ENCODE data around the gene ARHGAP22. TPM values are rescaled to one million over a fixed set of nuclear protein-coding genes. Genes with fewer than 3 reads are reported as not detected.

The ARHGAP22 gene
- total RNA-seq, 1 donor from 2014 or later = 1.0 TPM

DNA sequence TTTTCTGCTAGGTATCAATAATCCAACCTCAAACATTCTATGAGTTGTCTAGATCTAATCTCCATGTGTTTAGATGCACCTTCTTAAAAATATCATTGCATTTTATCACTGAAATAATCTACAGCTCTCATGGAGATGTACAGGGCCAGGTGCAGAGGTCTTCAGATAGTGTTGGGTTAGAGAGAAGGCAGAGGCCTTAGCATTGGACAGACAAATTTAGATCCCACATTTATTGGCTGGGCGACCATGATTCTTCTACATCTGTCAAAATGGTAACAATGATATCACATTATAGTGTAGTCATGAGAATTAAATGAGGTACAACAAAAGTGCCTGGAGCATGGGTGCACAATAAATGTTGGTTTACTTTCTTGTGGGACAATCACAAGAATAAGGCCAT, 3.1 kb downstream of the ARHGAP22 start:
- peaks cover 3 to 30% (median 17%) of the 10 kb centered on the region in 3 donors for H3K27me3 ChIP-seq (ENCODE audit: control insufficient read depth in 3 of 3, insufficient read depth in 3 of 3, low read length in 3 of 3)
- peaks cover 0 to 2% (median 0%) of the 10 kb centered on the region in 3 donors for H3K36me3 ChIP-seq (ENCODE audit: control insufficient read depth in 3 of 3, insufficient read depth in 3 of 3, low read length in 3 of 3)
- no peak overlapping the region for H3K4me3 ChIP-seq (ENCODE audit: low read length in 3 of 3)
- peaks cover 4 to 16% (median 12%) of the 10 kb centered on the region in 3 donors for H3K4me1 ChIP-seq (ENCODE audit: control insufficient read depth in 3 of 3, insufficient read depth in 3 of 3, low read length in 3 of 3)
- H3K9me3 ChIP-seq (ENCODE audit: control insufficient read depth in 3 of 3, low read length in 3 of 3) = no peaks in the 10 kb centered on the region
- no peak overlapping the region for H3K27ac ChIP-seq (ENCODE audit: low read depth, low read length)
- no peak overlapping the region for H3K9ac ChIP-seq (ENCODE audit: low read depth in 1 of 3, low read length in 3 of 3)

DNA sequence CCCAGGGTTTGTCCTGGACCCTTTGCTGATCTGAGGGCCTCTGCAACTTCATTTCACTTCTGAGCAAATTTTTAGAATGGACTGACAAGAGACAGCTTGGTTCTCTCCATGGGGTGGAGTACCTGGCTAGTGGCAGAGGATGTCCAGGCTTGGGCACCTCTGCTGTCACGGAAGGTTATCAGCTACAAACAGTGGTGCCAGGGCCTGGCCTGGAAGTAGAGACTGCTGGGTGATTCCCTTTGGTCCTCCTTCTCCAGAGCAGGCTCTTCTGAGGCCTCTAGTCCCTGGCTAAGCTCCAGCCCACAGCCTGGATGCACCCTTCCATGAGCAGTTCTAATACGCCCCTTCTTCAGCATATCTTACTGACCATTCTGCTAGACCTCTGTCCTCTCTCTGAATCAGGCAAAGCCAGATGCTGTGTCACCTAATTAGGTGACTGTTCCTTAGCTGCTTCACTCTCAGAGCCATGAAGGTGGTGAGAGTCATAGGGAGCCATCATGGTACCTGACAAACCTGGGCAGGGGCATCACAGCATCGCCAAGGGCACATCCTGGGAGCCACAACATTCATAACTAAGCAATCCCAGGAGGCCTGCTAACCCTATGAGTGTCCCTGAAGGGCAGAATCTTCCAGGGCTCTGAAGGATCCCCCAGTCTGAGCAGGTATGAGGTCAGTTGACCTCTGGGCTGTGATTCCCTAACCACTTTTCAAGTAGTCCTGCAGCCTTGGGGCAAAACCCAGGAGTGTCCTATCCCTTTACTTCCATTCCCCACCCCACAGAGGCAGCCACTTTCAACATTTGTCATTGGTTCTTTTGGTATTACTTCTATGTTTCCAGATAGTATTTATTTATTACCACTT, 4.0 kb downstream of the ARHGAP22 start:
- Histone ChIP-seq H3K27ac (ENCODE audit: low read depth, low read length) (no peak overlapping the region), H3K27me3 (ENCODE audit: control insufficient read depth in 3 of 3, insufficient read depth in 3 of 3, low read length in 3 of 3) (peaks cover 3 to 28% (median 17%) of the 10 kb centered on the region in 3 donors), H3K9me3 (ENCODE audit: control insufficient read depth in 3 of 3, low read length in 3 of 3) (no peaks in the 10 kb centered on the region), H3K36me3 (ENCODE audit: control insufficient read depth in 3 of 3, insufficient read depth in 3 of 3, low read length in 3 of 3) (peaks cover 0 to 2% (median 0%) of the 10 kb centered on the region in 3 donors), H3K4me1 (ENCODE audit: control insufficient read depth in 3 of 3, insufficient read depth in 3 of 3, low read length in 3 of 3) (peaks cover 4 to 12% (median 12%) of the 10 kb centered on the region in 3 donors), H3K4me3 (ENCODE audit: low read length in 3 of 3) (no peak overlapping the region), H3K9ac (ENCODE audit: low read depth in 1 of 3, low read length in 3 of 3) (no peak overlapping the region)

GRCh38 chr10:48599830-48600134, 5.1 kb downstream of the ARHGAP22 start:
- Histone ChIP-seq H3K27me3 (ENCODE audit: control insufficient read depth in 3 of 3, insufficient read depth in 3 of 3, low read length in 3 of 3) (peaks cover 3 to 23% (median 17%) of the 10 kb centered on the region in 3 donors), H3K4me1 (ENCODE audit: control insufficient read depth in 3 of 3, insufficient read depth in 3 of 3, low read length in 3 of 3) (peaks cover 3 to 11% (median 11%) of the 10 kb centered on the region in 3 donors), H3K9me3 (ENCODE audit: control insufficient read depth in 3 of 3, low read length in 3 of 3) (no peaks in the 10 kb centered on the region), H3K27ac (ENCODE audit: low read depth, low read length) (no peak overlapping the region), H3K9ac (ENCODE audit: low read depth in 1 of 3, low read length in 3 of 3) (no peak overlapping the region), H3K36me3 (ENCODE audit: control insufficient read depth in 3 of 3, insufficient read depth in 3 of 3, low read length in 3 of 3) (peaks cover 0 to 2% (median 0%) of the 10 kb centered on the region in 3 donors), H3K4me3 (ENCODE audit: low read length in 3 of 3) (no peak overlapping the region)

- Histone ChIP-seq H3K4me3 (ENCODE audit: low read length in 3 of 3) (no peak overlapping the region), H3K36me3 (ENCODE audit: control insufficient read depth in 3 of 3, insufficient read depth in 3 of 3, low read length in 3 of 3) (peaks cover 0 to 2% (median 0%) of the 10 kb centered on the region in 3 donors), H3K27ac (ENCODE audit: low read depth, low read length) (no peak overlapping the region), H3K27me3 (ENCODE audit: control insufficient read depth in 3 of 3, insufficient read depth in 3 of 3, low read length in 3 of 3) (peaks cover 2 to 17% (median 13%) of the 10 kb centered on the region in 3 donors), H3K9me3 (ENCODE audit: control insufficient read depth in 3 of 3, low read length in 3 of 3) (no peaks in the 10 kb centered on the region), H3K9ac (ENCODE audit: low read depth in 1 of 3, low read length in 3 of 3) (no peak overlapping the region), H3K4me1 (ENCODE audit: control insufficient read depth in 3 of 3, insufficient read depth in 3 of 3, low read length in 3 of 3) (peaks cover 0 to 6% (median 5%) of the 10 kb centered on the region in 3 donors)
These were observed 5.7 kb downstream of the ARHGAP22 start for GRCh38 chr10:48598936-48599829.

DNA sequence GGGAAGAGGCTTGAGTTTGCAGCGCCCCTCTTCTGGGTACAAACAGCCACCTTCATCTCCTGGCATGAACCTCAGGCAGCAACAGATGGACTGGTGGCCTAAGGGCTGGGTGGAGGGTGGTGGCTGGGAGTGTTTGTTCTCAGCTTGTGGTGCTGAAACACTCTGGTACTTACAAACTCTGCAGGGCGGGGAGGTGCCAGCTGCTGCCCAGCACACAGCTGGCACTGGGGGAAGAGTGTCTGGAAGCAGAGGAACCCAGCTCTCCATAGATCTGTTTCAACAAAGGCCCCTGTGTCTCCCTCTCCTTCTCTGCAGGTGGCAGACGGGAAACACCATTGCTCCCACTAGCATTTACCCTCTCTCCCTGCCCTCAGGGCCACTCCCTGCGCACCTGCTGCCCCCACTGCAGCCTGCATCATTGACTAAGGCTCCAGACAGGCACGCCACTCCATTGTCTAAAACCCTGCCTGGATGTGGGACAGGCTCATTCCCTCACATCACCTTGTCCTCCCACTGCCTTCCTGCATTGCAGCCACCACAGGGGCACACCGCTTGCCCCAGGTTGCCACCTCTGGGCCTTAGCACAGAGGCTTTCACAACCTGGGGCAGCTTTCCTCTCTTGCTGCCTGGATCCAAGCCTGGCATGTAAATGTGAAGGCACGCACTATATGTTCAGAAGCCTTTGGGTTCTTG, 6.5 kb downstream of the ARHGAP22 start:
- Histone ChIP-seq H3K27ac (ENCODE audit: low read depth, low read length) (no peak overlapping the region), H3K4me3 (ENCODE audit: low read length in 3 of 3) (no peak overlapping the region), H3K9me3 (ENCODE audit: control insufficient read depth in 3 of 3, low read length in 3 of 3) (no peaks in the 10 kb centered on the region), H3K27me3 (ENCODE audit: control insufficient read depth in 3 of 3, insufficient read depth in 3 of 3, low read length in 3 of 3) (peaks cover 0 to 9% (median 5%) of the 10 kb centered on the region in 3 donors), H3K4me1 (ENCODE audit: control insufficient read depth in 3 of 3, insufficient read depth in 3 of 3, low read length in 3 of 3) (peaks cover 0 to 3% (median 0%) of the 10 kb centered on the region in 3 donors), H3K9ac (ENCODE audit: low read depth in 1 of 3, low read length in 3 of 3) (no peak overlapping the region), H3K36me3 (ENCODE audit: control insufficient read depth in 3 of 3, insufficient read depth in 3 of 3, low read length in 3 of 3) (no peaks in the 10 kb centered on the region)

DNA sequence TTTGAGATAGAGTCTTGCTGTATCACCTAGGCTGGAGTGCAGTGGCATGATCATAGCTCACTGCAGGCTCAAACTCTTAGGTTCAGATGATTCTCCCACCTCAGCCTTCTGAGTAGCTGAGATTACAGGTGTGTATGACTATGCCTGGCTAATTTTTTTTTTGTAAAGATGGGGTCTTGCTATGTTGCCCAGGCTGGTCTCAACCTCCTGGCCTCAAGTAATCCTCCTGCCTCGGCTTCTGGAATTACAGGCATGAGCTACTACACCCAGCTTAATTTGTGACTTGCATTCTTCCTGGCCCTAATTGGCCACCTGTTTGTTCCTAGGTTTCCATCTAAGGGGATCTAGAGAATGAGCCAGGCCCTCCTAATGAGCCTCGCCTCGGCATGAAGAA, 9.3 kb downstream of the ARHGAP22 start:
- no peaks in the 10 kb centered on the region for H3K27me3 ChIP-seq (ENCODE audit: control insufficient read depth in 3 of 3, insufficient read depth in 3 of 3, low read length in 3 of 3)
- H3K9ac ChIP-seq (ENCODE audit: low read depth in 1 of 3, low read length in 3 of 3) = no peak overlapping the region
- H3K36me3 ChIP-seq (ENCODE audit: control insufficient read depth in 3 of 3, insufficient read depth in 3 of 3, low read length in 3 of 3) = no peaks in the 10 kb centered on the region
- no peaks in the 10 kb centered on the region for H3K9me3 ChIP-seq (ENCODE audit: control insufficient read depth in 3 of 3, low read length in 3 of 3)
- H3K4me1 ChIP-seq (ENCODE audit: control insufficient read depth in 3 of 3, insufficient read depth in 3 of 3, low read length in 3 of 3) = peaks cover 0 to 3% (median 0%) of the 10 kb centered on the region in 3 donors
- H3K4me3 ChIP-seq (ENCODE audit: low read length in 3 of 3) = no peak overlapping the region
- no peak overlapping the region for H3K27ac ChIP-seq (ENCODE audit: low read depth, low read length)

DNA sequence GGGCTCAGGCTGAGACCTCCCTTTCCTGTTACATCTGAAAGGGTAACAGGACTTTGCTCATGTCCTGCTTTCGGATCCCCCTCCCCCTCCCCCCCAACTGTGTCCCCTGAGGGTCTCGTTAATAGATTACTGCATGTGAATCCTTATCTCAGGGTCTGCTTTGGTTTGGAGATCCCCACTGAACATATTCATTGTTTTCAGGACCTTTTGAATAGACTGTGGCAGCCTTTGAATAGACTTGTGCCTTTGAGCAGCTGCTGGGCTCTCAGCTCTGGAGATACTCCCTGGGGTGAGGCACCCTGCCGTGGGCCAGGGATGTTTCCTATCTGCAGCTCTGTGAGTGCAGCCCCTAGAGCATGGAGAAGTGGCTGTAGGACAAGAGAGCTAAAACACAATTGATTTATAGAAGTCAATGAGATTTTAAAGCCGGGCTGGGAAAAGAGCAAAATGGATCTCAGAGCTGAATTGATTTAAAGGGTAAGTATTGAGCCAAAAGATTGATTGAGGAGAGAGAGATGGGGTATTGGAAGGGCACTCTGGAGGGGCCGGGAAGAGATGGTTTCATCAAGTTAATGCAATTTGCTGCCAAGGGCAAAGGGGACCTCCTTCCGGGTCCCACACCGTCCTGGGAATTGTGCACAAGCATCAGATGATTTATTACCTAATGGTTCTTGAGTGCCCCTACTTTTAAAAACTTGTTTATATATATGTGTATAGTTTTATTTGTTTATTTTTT, 9.9 kb downstream of the ARHGAP22 start:
- Histone ChIP-seq H3K36me3 (ENCODE audit: control insufficient read depth in 3 of 3, insufficient read depth in 3 of 3, low read length in 3 of 3) (no peaks in the 10 kb centered on the region), H3K27ac (ENCODE audit: low read depth, low read length) (no peak overlapping the region), H3K4me1 (ENCODE audit: control insufficient read depth in 3 of 3, insufficient read depth in 3 of 3, low read length in 3 of 3) (peaks cover 0 to 3% (median 0%) of the 10 kb centered on the region in 3 donors), H3K9ac (ENCODE audit: low read depth in 1 of 3, low read length in 3 of 3) (no peak overlapping the region), H3K4me3 (ENCODE audit: low read length in 3 of 3) (no peak overlapping the region), H3K9me3 (ENCODE audit: control insufficient read depth in 3 of 3, low read length in 3 of 3) (no peaks in the 10 kb centered on the region), H3K27me3 (ENCODE audit: control insufficient read depth in 3 of 3, insufficient read depth in 3 of 3, low read length in 3 of 3) (no peaks in the 10 kb centered on the region)

DNA sequence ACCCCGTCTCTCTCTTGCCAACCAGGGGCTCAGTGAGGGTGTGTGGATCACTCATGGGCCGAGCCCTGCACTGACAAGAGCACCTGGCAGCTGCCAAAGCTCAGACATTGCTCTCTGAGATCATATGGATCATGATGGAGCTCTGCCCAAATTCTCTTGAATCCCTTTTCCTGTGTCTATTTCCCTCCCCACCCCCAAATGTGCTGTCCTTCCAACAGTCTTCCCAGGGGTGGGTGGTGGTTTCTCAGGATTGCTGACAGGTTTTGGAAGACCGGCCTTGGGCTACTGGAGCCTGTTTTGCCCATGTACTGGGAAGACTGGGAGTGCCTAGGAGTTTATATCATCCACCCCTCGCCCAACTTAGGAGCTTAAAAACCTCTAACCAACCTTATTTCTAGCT, 10.5 kb downstream of the ARHGAP22 start:
- Histone ChIP-seq H3K27ac (ENCODE audit: low read depth, low read length) (no peak overlapping the region), H3K27me3 (ENCODE audit: control insufficient read depth in 3 of 3, insufficient read depth in 3 of 3, low read length in 3 of 3) (no peaks in the 10 kb centered on the region), H3K4me3 (ENCODE audit: low read length in 3 of 3) (no peak overlapping the region), H3K9ac (ENCODE audit: low read depth in 1 of 3, low read length in 3 of 3) (no peak overlapping the region), H3K36me3 (ENCODE audit: control insufficient read depth in 3 of 3, insufficient read depth in 3 of 3, low read length in 3 of 3) (no peaks in the 10 kb centered on the region), H3K9me3 (ENCODE audit: control insufficient read depth in 3 of 3, low read length in 3 of 3) (no peaks in the 10 kb centered on the region), H3K4me1 (ENCODE audit: control insufficient read depth in 3 of 3, insufficient read depth in 3 of 3, low read length in 3 of 3) (no peaks in the 10 kb centered on the region)

GRCh38 chr10:48592346-48592745, 12.5 kb downstream of the ARHGAP22 start:
- Histone ChIP-seq H3K9me3 (ENCODE audit: control insufficient read depth in 3 of 3, low read length in 3 of 3) (no peaks in the 10 kb centered on the region), H3K9ac (ENCODE audit: low read depth in 1 of 3, low read length in 3 of 3) (no peak overlapping the region), H3K36me3 (ENCODE audit: control insufficient read depth in 3 of 3, insufficient read depth in 3 of 3, low read length in 3 of 3) (no peaks in the 10 kb centered on the region), H3K4me1 (ENCODE audit: control insufficient read depth in 3 of 3, insufficient read depth in 3 of 3, low read length in 3 of 3) (peaks cover 0 to 14% (median 7%) of the 10 kb centered on the region in 3 donors), H3K27me3 (ENCODE audit: control insufficient read depth in 3 of 3, insufficient read depth in 3 of 3, low read length in 3 of 3) (no peaks in the 10 kb centered on the region), H3K27ac (ENCODE audit: low read depth, low read length) (no peak overlapping the region), H3K4me3 (ENCODE audit: low read length in 3 of 3) (no peak overlapping the region)
